K562 (cell line): ENCODE data around the gene SNX19. TPM values are rescaled to one million over a fixed set of nuclear protein-coding genes. Genes with fewer than 3 reads are reported as not detected.
"Not testable (repeated sequence)": the region's sequence is repeated elsewhere in the genome, so short reads cannot be mapped to it uniquely, and the experiment has no call there.

Experiments
- ATAC-seq: fragments of 200-7000 bp; cut with Tn5 transposase; 3 replicates; pipeline ENCODE4 v1.9.1; 2020; ENCODE audit warnings: moderate library complexity
- BruUV-seq: library from RNA; stranded (reverse); fragments of 400-500 nt; replicated peaks from 2 replicates; lab custom pipeline; 2021; lab: Mats Ljungman, UMichigan
- CTCF ChIA-PET: fragments of 300-600 bp; formaldehyde crosslinking; extraction: SDS; loops from one replicate; lab custom pipeline; 2021; ENCODE audit warnings: low intra/inter-chr PET ratio; lab: Yijun Ruan, JAX
- POLR2A ChIA-PET: fragments of 300-600, 350-650 bp; sonication (Branson Sonifier 250); formaldehyde crosslinking; extraction: SDS; loops from one replicate; lab custom pipeline; 2021; ENCODE audit warnings: antibody characterized with exemption, inconsistent platforms; lab: Yijun Ruan, JAX
- DNase-seq, 4 experiments: peaks; one replicate each; pipeline versions ENCODE4 v3.0.0 to v3.0.0-alpha.2; 2011 to 2018; ENCODE audit warnings: low spot score in 3 of 4, mixed read lengths in 3 of 4; ENCODE audit errors: extremely low read depth in 1 of 4
- FAIRE-seq: peaks from 2 replicates; lab custom pipeline; 2011; peaks lifted over from hg19 to GRCh38; lab: Jason Lieb, UNC
- H2AFZ ChIP-seq: 2 replicates; pipeline ENCODE4 v1.6.0; 2011; ENCODE audit warnings: low read depth, low read length, control low read depth, inconsistent platforms
- H3K27ac ChIP-seq: fragments of 200-600 bp; 3 replicates; pipeline ENCODE4 v1.8.0; 2011; ENCODE audit warnings: low read depth, mild to moderate bottlenecking, control low read depth, inconsistent platforms, low read length, moderate library complexity, mixed read lengths; ENCODE audit errors: extremely low read depth
- H3K27me3 ChIP-seq, 2 experiments: fragments of 300-600 bp in 1 of 2; 2 replicates in 1 of 2; 3 replicates in 1 of 2; pipeline versions ENCODE4 v1.6.0 to v1.8.0; 2011; ENCODE audit warnings: inconsistent platforms in 2 of 2, low read length in 2 of 2, mild to moderate bottlenecking in 1 of 2, mixed read lengths in 1 of 2, moderate library complexity in 1 of 2; ENCODE audit not compliant: control insufficient read depth in 2 of 2, insufficient read depth in 2 of 2
- H3K36me3 ChIP-seq: fragments of 300-600 bp; 3 replicates; pipeline ENCODE4 v1.8.0; 2011; ENCODE audit warnings: mild to moderate bottlenecking, low read length, inconsistent platforms; ENCODE audit not compliant: control insufficient read depth, insufficient read depth
- H3K4me1 ChIP-seq, 2 experiments: fragments of 200-600 bp in 1 of 2; replicated peaks in 1 of 2; 2 replicates in 1 of 2; 3 replicates in 1 of 2; pipeline versions ENCODE4 v1.5.1 to v1.8.0; 2011; ENCODE audit warnings: inconsistent platforms in 2 of 2, low read length in 2 of 2, mild to moderate bottlenecking in 1 of 2, mixed read lengths in 1 of 2, moderate library complexity in 1 of 2; ENCODE audit not compliant: control insufficient read depth in 2 of 2, insufficient read depth in 2 of 2
- H3K4me2 ChIP-seq: 2 replicates; pipeline ENCODE4 v1.6.1; 2011; ENCODE audit warnings: low read length, control low read depth, inconsistent platforms, mixed read lengths; ENCODE audit not compliant: insufficient read depth
- H3K4me3 ChIP-seq: fragments of 200-600 bp; sonication (generic), shearing (Covaris generic); 2 replicates; pipeline ENCODE4 v1.5.1; 2016; ENCODE audit warnings: control low read depth, inconsistent platforms
- H3K79me2 ChIP-seq: fragments of 200-600 bp; 3 replicates; pipeline ENCODE4 v1.8.0; 2011; ENCODE audit warnings: low read length, inconsistent platforms; ENCODE audit not compliant: control insufficient read depth, insufficient read depth
- H3K9ac ChIP-seq, 2 experiments: 2 replicates each; pipeline versions ENCODE4 v1.6.0 to v1.6.1; 2011; ENCODE audit warnings: low read depth in 2 of 2, low read length in 2 of 2, control low read depth in 1 of 2, inconsistent platforms in 1 of 2, mild to moderate bottlenecking in 1 of 2, mixed read lengths in 1 of 2; ENCODE audit not compliant: insufficient read depth in 1 of 2
- H3K9me1 ChIP-seq: one replicate; pipeline ENCODE4 v1.6.0; 2011; ENCODE audit warnings: inconsistent platforms, mild to moderate bottlenecking, low read length, moderate library complexity; ENCODE audit not compliant: control insufficient read depth, insufficient read depth
- H3K9me3 ChIP-seq: replicated peaks from 2 replicates; pipeline ENCODE4 v1.5.1; 2011; ENCODE audit warnings: low read depth, low read length, inconsistent platforms; ENCODE audit not compliant: control insufficient read depth, insufficient read depth
- H4K20me1 ChIP-seq: replicated peaks from 2 replicates; pipeline ENCODE4 v1.6.1; 2011; ENCODE audit warnings: low read length, inconsistent platforms, mixed read lengths; ENCODE audit not compliant: control insufficient read depth, insufficient read depth
- GATAD2B ChIP-seq: fragments of 450-650 bp; IDR thresholded peaks from 2 replicates; pipeline ENCODE4 v1.6.1; 2017; ENCODE audit warnings: mild to moderate bottlenecking, borderline replicate concordance
- KDM4B ChIP-seq, 2 experiments: fragments of 450-650 bp in 1 of 2; sonication (generic) in 1 of 2; IDR thresholded peaks; 2 replicates each; pipeline ENCODE4 v1.6.1; 2016 to 2017; ENCODE audit warnings: borderline replicate concordance in 2 of 2, antibody characterized with exemption in 1 of 2, low read depth in 1 of 2, mild to moderate bottlenecking in 1 of 2
- ZNF551 ChIP-seq: fragments of 250-450 bp; sonication (Bioruptor Pico); IDR thresholded peaks from 2 replicates; pipeline ENCODE4 v1.5.0; 2021; ENCODE audit warnings: mild to moderate bottlenecking, moderate library complexity
- WGBS: fragments of 100-300 bp; shearing (Covaris generic); methylation state at CpG from one replicate; pipeline ENCODE4 v1.1.6; 2016; ENCODE audit warnings: low coverage, mixed read lengths; ENCODE audit not compliant: insufficient coverage; ENCODE audit errors: missing lambda C conversion rate; 5-methylcytosine and 5-hydroxymethylcytosine counted together
- in situ Hi-C: fragments of 300-500 bp; cut with MboI; formaldehyde crosslinking; loops from 4 replicates; pipeline ENCODE4 v1.15.0; 2018; ENCODE audit warnings: inconsistent platforms, mixed read lengths
- intact Hi-C: fragments of 100-400 bp; cut with micrococcal nuclease; formaldehyde crosslinking; loops from 2 replicates; pipeline ENCODE4 v1.14.2; 2022
- polyA plus RNA-seq, 8 experiments: library from polyadenylated mRNA; depleted of rRNA in 4 of 8; stranded (reverse) in 5 of 8; unstranded in 3 of 8; fragments of >200 nt; fragmentation: Nextera tagmentation in 2 of 8; fragmentation: Illumina TruSeq in 1 of 8; extraction: Ambion mirVana in 2 of 8; extraction: Trizol in 1 of 8; gene quantifications; 2 replicates each; pipeline versions ENCODE4 v1.2.1 to v1.2.3, GENCODE V29; 2011 to 2014; ENCODE audit warnings: inconsistent platforms in 1 of 8, missing spikeins in 1 of 8
- total RNA-seq, 7 experiments: library from RNA; depleted of rRNA in 6 of 7; stranded (reverse); fragments of >200 nt in 6 of 7; fragmentation: Illumina TruSeq in 2 of 7; extraction: Trizol in 2 of 7; gene quantifications; 2 replicates each; pipeline versions ENCODE4 v1.2.1 to v1.2.3, GENCODE V29; 2011 to 2021; ENCODE audit warnings: low replicate concordance in 1 of 7

The SNX19 gene
- total and polyA plus RNA-seq, 9 of the 15 experiments (the other 6 are each of a cell fraction or from before 2014, with no cell fraction given) = 2.2 to 31.3 (median 19.6) TPM

- intact Hi-C loops (loop anchor here (10.0 kb wide), 1 partner anchor 114 kb away; no protein-coding TSS in a partner anchor), in situ Hi-C loops (loop anchor here (25.0 kb wide), 1 partner anchor 742 kb away; no protein-coding TSS in a partner anchor)
- FAIRE-seq, H3K4me3 ChIP-seq, H3K36me3 ChIP-seq, H3K9me3 ChIP-seq, POLR2A ChIA-PET, H3K9me1 ChIP-seq, H3K4me1 ChIP-seq, H3K4me2 ChIP-seq, H3K79me2 ChIP-seq, BruUV-seq, H4K20me1 ChIP-seq, H2AFZ ChIP-seq, H3K9ac ChIP-seq, ATAC-seq, DNase-seq, H3K27ac ChIP-seq, CTCF ChIA-PET: not testable (repeated sequence)
- 0% methylated on average over 5 of the region's 5 CpGs for WGBS
- peaks cover 0 to 13% of the 10 kb centered on the region in 2 experiments; a peak in 2 of 5 replicates for H3K27me3 ChIP-seq
Measured at GRCh38 chr11:130920612-130921011, 4.3 kb upstream of the SNX19 start.

DNA sequence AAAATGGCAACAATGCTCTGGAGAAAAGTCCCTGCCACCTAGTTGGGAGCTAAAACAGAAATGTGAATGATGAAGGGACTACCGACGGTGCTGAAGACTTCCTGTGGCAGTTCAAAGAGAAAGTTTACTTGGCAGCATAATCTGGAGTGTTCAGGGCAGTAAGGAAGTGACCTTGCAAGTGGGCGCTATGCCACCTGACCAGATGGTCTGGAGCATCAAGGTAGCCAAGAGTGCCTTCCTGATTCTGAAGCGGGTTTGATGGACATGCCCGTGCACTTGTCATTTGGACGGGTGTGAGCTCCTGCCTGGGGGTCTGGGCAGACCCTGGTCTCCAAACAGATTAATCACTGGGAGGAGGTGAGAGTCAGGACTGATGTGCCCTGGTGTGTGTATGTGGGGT lies 1.8 kb upstream of the SNX19 start:
- intact Hi-C loops (no loop called here), in situ Hi-C loops (loop anchor here (25.0 kb wide), 1 partner anchor 744 kb away; no protein-coding TSS in a partner anchor)
- Histone ChIP-seq H3K27ac (no peak overlapping the region), H3K9me1 (peaks cover 6% of the 10 kb centered on the region), H2AFZ (peak overlapping the region; percentile 86; the same call in 1 of the 2 replicates), H3K9me3 (no peaks in the 10 kb centered on the region), H3K4me1 (peaks cover 13 to 18% of the 10 kb centered on the region in 2 experiments; a peak in 4 of 5 replicates), H3K4me2 (no peak overlapping the region), H3K79me2 (peaks cover 31% of the 10 kb centered on the region), H3K9ac (no peak overlapping the region), H3K36me3 (peaks cover 24% of the 10 kb centered on the region), H4K20me1 (no peaks in the 10 kb centered on the region), H3K27me3 (peaks cover 0 to 13% of the 10 kb centered on the region in 2 experiments; a peak in 2 of 5 replicates), H3K4me3 (no peak overlapping the region)
- no peak for ATAC-seq
- FAIRE-seq = no peak
- POLR2A ChIA-PET = interaction anchor here (1.1 kb wide), 1 partner anchor 14 kb away, joined by 3 read pairs; no protein-coding TSS in a partner anchor
- WGBS = 17% methylated on average over 6 of the region's 6 CpGs
- no peak for DNase-seq
- BruUV-seq = no TSS peak
- CTCF ChIA-PET = interaction anchor here (0.6 kb wide), 1 partner anchor 422 kb away, joined by 3 read pairs; no protein-coding TSS in a partner anchor
- no peak for TF ChIP-seq KDM4B (IDR thresholded peaks at IDR 0.05; ENCODE audit: borderline replicate concordance in 2 of 2, low read depth in 1 of 2)
- no peak for TF ChIP-seq GATAD2B
- TF ChIP-seq ZNF551 = no peak
- TF ChIP-seq, all 486 proteins: peak for 0
